Measurements from ENCODE around the gene PTH2R. TPM values are rescaled to one million over a fixed set of nuclear protein-coding genes. Genes with fewer than 3 reads are reported as not detected.
"Not testable (repeated sequence)": the region's sequence is repeated elsewhere in the genome, so short reads cannot be mapped to it uniquely, and the experiment has no call there.

PTH2R gene
- total RNA-seq, 2 experiments from 2014 or later: not detected

- Mint-ChIP-seq H3K4me3 (no peak overlapping the region), H3K27me3 (no peaks in the 10 kb centered on the region), H3K9me3 (no peaks in the 10 kb centered on the region), H3K36me3 (ENCODE audit: low read depth) (no peaks in the 10 kb centered on the region), H3K27ac (no peak overlapping the region), H3K4me1 (ENCODE audit: low read depth) (no peaks in the 10 kb centered on the region)
- ChIA-PET CTCF (no interaction called here), POLR2A (no interaction called here)
- DNase-seq: no peak
- TF ChIP-seq CTCF (IDR thresholded peaks at IDR 0.05): no peak
- intact Hi-C loops (cut with micrococcal nuclease): no loop called here
- no peak for ATAC-seq
These were observed 86.6 kb downstream of the PTH2R start for GRCh38 chr2:208493186-208493585.

- POLR2A ChIA-PET: no interaction called here
- intact Hi-C loops (cut with micrococcal nuclease): no loop called here
- Mint-ChIP-seq H3K4me1 (ENCODE audit: low read depth) (no peaks in the 10 kb centered on the region), H3K27ac (no peak overlapping the region), H3K4me3 (no peak overlapping the region), H3K36me3 (ENCODE audit: low read depth) (no peaks in the 10 kb centered on the region), H3K9me3 (no peaks in the 10 kb centered on the region), H3K27me3 (no peaks in the 10 kb centered on the region)
- ATAC-seq: no peak
- no peak for TF ChIP-seq CTCF (IDR thresholded peaks at IDR 0.05)
- DNase-seq: no peak
- CTCF ChIA-PET: interaction anchor here (0.9 kb wide), 1 partner anchor 12 kb away, joined by 3 read pairs; no protein-coding TSS in a partner anchor
These were observed 89.5 kb downstream of the PTH2R start for GRCh38 chr2:208496129-208496528.

GRCh38 chr2:208501206-208501605 is 94.6 kb downstream of the PTH2R start:
- TF ChIP-seq CTCF (IDR thresholded peaks at IDR 0.05): no peak
- Mint-ChIP-seq H3K27ac (no peak overlapping the region), H3K27me3 (no peaks in the 10 kb centered on the region), H3K4me1 (ENCODE audit: low read depth) (no peaks in the 10 kb centered on the region), H3K4me3 (no peak overlapping the region), H3K9me3 (peaks cover 2% of the 10 kb centered on the region), H3K36me3 (ENCODE audit: low read depth) (no peaks in the 10 kb centered on the region)
- no peak for ATAC-seq
- POLR2A ChIA-PET: no interaction called here
- intact Hi-C loops (cut with micrococcal nuclease): no loop called here
- CTCF ChIA-PET: no interaction called here
- DNase-seq: no peak

- H3K27ac Mint-ChIP-seq: no peak overlapping the region
- H3K4me1 Mint-ChIP-seq (ENCODE audit: low read depth): no peaks in the 10 kb centered on the region
- no peaks in the 10 kb centered on the region for H3K36me3 Mint-ChIP-seq (ENCODE audit: low read depth)
- no peak for ATAC-seq
- no peaks in the 10 kb centered on the region for H3K27me3 Mint-ChIP-seq
- TF ChIP-seq CTCF (IDR thresholded peaks at IDR 0.05): no peak
- POLR2A ChIA-PET: no interaction called here
- CTCF ChIA-PET: no interaction called here
- H3K9me3 Mint-ChIP-seq: peaks cover 4% of the 10 kb centered on the region
- DNase-seq: no peak
- intact Hi-C loops (cut with micrococcal nuclease): no loop called here
- no peak overlapping the region for H3K4me3 Mint-ChIP-seq
These were observed 95.7 kb downstream of the PTH2R start for GRCh38 chr2:208502288-208502687.

GRCh38 chr2:208505365-208505764 is 98.8 kb downstream of the PTH2R start:
- H3K36me3 Mint-ChIP-seq (ENCODE audit: low read depth); POLR2A ChIA-PET; intact Hi-C loops (cut with micrococcal nuclease); H3K4me1 Mint-ChIP-seq (ENCODE audit: low read depth); H3K4me3 Mint-ChIP-seq; H3K9me3 Mint-ChIP-seq; H3K27ac Mint-ChIP-seq; ATAC-seq; CTCF ChIA-PET; DNase-seq; H3K27me3 Mint-ChIP-seq: not testable (repeated sequence)

GRCh38 chr2:208509586-208509985 is 103.0 kb downstream of the PTH2R start:
- ChIA-PET CTCF (no interaction called here), POLR2A (no interaction called here)
- intact Hi-C loops (cut with micrococcal nuclease): no loop called here
- no peaks in the 10 kb centered on the region for H3K36me3 Mint-ChIP-seq (ENCODE audit: low read depth)
- no peak overlapping the region for H3K27ac Mint-ChIP-seq
- TF ChIP-seq CTCF (IDR thresholded peaks at IDR 0.05): no peak
- H3K4me1 Mint-ChIP-seq (ENCODE audit: low read depth): no peaks in the 10 kb centered on the region
- peaks cover 5% of the 10 kb centered on the region for H3K9me3 Mint-ChIP-seq
- no peak for DNase-seq
- no peak for ATAC-seq
- no peak overlapping the region for H3K4me3 Mint-ChIP-seq
- H3K27me3 Mint-ChIP-seq: no peaks in the 10 kb centered on the region

All from activated CD8-positive, alpha-beta T cell treated with anti-CD3 and anti-CD28 coated beads for 36 hours (primary cell).